Measurements from ENCODE around the gene NYNRIN.

GRCh38 chr14:24404814-24405213 lies 6.0 kb downstream of the NYNRIN start:
- TF ChIP-seq CTCF (IDR thresholded peaks at IDR 0.05) (no peak), ZFX (IDR thresholded peaks at IDR 0.05; ENCODE audit: borderline replicate concordance) (no peak)
